Activated naive CD8-positive, alpha-beta T cell treated with anti-CD3 and anti-CD28 coated beads, Interleukin-2, amount 50 U/mL, for 24 hours (primary cell): ENCODE measurements around the gene HSF5.

ENCODE experiments used
- ATAC-seq: fragments of 150-1000 bp; cut with Tn5 transposase; one replicate; pipeline ENCODE4 v1.10.0; 2021
- DNase-seq: peaks from one replicate; pipeline ENCODE4 v3.0.0; 2021
- H3K27ac Mint-ChIP-seq: one replicate; pipeline ENCODE4 v1.8.0; 2021; ENCODE audit warnings: mild to moderate bottlenecking, mixed read lengths
- H3K27me3 Mint-ChIP-seq: one replicate; pipeline ENCODE4 v1.8.0; 2021; ENCODE audit warnings: mixed read lengths
- H3K36me3 Mint-ChIP-seq: one replicate; pipeline ENCODE4 v1.8.0; 2021; ENCODE audit warnings: low read depth, mixed read lengths
- H3K4me1 Mint-ChIP-seq: one replicate; pipeline ENCODE4 v1.8.0; 2021; ENCODE audit warnings: mixed read lengths
- H3K4me3 Mint-ChIP-seq: one replicate; pipeline ENCODE4 v1.8.0; 2021; ENCODE audit warnings: mild to moderate bottlenecking, moderate library complexity, mixed read lengths
- H3K9me3 Mint-ChIP-seq: one replicate; pipeline ENCODE4 v1.8.0; 2021; ENCODE audit warnings: mixed read lengths

The HSF5 gene

DNA sequence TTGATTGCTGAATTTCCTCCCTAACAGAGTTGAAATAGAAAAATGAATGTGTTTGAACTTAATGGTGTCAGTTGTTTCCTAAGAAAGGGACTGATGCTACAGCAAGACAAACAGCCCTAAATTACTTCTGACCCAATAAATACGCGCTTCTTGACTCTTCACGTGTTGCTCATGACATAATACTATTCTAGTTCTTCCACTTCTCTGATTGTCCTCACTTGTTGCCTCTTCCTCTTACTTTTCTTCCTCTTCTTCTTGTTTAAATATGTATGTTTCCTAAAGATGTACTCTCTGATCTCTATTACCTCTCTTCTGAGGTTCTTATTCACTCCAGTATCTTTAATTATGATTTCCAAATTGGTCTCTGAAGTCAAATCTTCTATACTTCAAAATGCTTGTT, 103.3 kb downstream of the HSF5 start:
- H3K27ac Mint-ChIP-seq: no peak overlapping the region
- H3K27me3 Mint-ChIP-seq: no peaks in the 10 kb centered on the region
- H3K4me3 Mint-ChIP-seq: no peak overlapping the region
- peaks cover 44% of the 10 kb centered on the region for H3K4me1 Mint-ChIP-seq
- peaks cover 3% of the 10 kb centered on the region for H3K36me3 Mint-ChIP-seq
- DNase-seq (no peak), ATAC-seq (no peak)
- no peaks in the 10 kb centered on the region for H3K9me3 Mint-ChIP-seq

GRCh38 chr17:58383892-58384462, 104.2 kb downstream of the HSF5 start:
- no peak overlapping the region for H3K4me3 Mint-ChIP-seq
- H3K9me3 Mint-ChIP-seq: no peaks in the 10 kb centered on the region
- ATAC-seq (no peak), DNase-seq (no peak)
- H3K27ac Mint-ChIP-seq: no peak overlapping the region
- peaks cover 50% of the 10 kb centered on the region for H3K4me1 Mint-ChIP-seq
- H3K27me3 Mint-ChIP-seq: no peaks in the 10 kb centered on the region
- H3K36me3 Mint-ChIP-seq: peaks cover 3% of the 10 kb centered on the region

- H3K9me3 Mint-ChIP-seq: no peaks in the 10 kb centered on the region
- peaks cover 3% of the 10 kb centered on the region for H3K36me3 Mint-ChIP-seq
- no peak for DNase-seq
- H3K27ac Mint-ChIP-seq: peak overlapping the region; percentile 34
- no peaks in the 10 kb centered on the region for H3K27me3 Mint-ChIP-seq
- H3K4me3 Mint-ChIP-seq: no peak overlapping the region
- peaks cover 44% of the 10 kb centered on the region for H3K4me1 Mint-ChIP-seq
- ATAC-seq: no peak
Measured at GRCh38 chr17:58382872-58383242, 105.4 kb downstream of the HSF5 start.

GRCh38 chr17:58382108-58382871, 105.9 kb downstream of the HSF5 start:
- Mint-ChIP-seq H3K36me3 (peaks cover 3% of the 10 kb centered on the region), H3K27me3 (no peaks in the 10 kb centered on the region), H3K4me3 (peak overlapping the region; percentile 0), H3K27ac (peak overlapping the region; percentile 34), H3K9me3 (no peaks in the 10 kb centered on the region), H3K4me1 (peaks cover 39% of the 10 kb centered on the region)
- DNase-seq (no peak), ATAC-seq (peak; percentile 65)

DNA sequence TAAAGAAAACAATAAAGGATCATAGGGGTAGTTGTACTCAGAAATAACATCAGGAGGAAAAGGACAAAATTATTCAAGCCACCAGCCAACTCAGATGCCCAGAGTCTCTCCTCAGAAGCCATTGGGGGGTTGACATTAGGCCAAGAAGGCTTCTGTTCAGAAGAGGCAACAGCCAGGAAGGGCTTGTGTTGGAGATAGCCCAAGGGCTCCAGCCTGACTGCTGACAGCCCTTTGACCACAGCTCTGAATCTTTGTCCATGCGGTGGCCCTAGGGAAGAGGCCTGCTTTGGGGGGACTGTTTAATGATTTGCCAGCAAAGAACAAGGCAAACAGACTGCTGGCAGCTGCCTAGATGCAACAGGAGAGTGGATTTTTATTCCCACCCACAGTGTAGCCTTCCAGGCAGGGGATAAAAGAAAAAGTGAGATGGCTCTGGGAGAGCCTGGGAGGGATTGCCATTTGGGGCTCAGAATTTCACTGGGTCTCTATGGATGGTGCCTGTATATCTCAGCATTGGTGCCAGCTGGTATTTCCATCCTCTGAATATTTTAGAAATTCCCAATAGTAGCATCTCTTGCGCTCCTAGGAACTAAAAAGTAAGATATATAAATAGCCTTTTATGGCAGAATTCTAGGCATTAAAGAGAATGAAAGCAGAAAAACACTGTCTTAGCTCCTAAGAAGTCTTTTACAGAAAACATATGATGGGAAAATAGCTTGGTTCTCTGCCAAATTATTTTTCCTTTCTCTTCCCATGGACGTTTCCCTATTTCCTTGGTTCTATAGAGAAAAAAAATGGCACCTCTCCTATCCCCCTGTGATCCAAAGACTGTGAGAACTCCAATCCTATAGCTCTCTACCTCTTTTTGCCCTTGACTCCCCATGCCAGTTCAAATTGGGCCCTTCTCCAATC, 106.8 kb downstream of the HSF5 start:
- no peaks in the 10 kb centered on the region for H3K9me3 Mint-ChIP-seq

GRCh38 chr17:58380207-58381123, 107.7 kb downstream of the HSF5 start:
- H3K4me3 Mint-ChIP-seq: no peak overlapping the region
- ATAC-seq: no peak

More for the DNA sequence above, 106.8 kb downstream of the HSF5 start:
- Mint-ChIP-seq H3K4me3 (peak overlapping the region; percentile 0), H3K27me3 (no peaks in the 10 kb centered on the region), H3K36me3 (peaks cover 3% of the 10 kb centered on the region), H3K4me1 (peaks cover 39% of the 10 kb centered on the region), H3K27ac (peak overlapping the region; percentile 34)
- ATAC-seq: no peak
- no peak for DNase-seq

GRCh38 chr17:58379511-58379824, 108.7 kb downstream of the HSF5 start:
- Mint-ChIP-seq H3K27me3 (no peaks in the 10 kb centered on the region), H3K36me3 (peaks cover 3% of the 10 kb centered on the region), H3K4me3 (no peak overlapping the region), H3K4me1 (peaks cover 39% of the 10 kb centered on the region), H3K9me3 (no peaks in the 10 kb centered on the region), H3K27ac (no peak overlapping the region)
- ATAC-seq: no peak
- DNase-seq: no peak

More at GRCh38 chr17:58380207-58381123, 107.7 kb downstream of the HSF5 start:
- Mint-ChIP-seq H3K36me3 (peaks cover 3% of the 10 kb centered on the region), H3K27ac (no peak overlapping the region), H3K4me1 (peaks cover 39% of the 10 kb centered on the region), H3K27me3 (no peaks in the 10 kb centered on the region), H3K9me3 (no peaks in the 10 kb centered on the region)
- no peak for DNase-seq

DNA sequence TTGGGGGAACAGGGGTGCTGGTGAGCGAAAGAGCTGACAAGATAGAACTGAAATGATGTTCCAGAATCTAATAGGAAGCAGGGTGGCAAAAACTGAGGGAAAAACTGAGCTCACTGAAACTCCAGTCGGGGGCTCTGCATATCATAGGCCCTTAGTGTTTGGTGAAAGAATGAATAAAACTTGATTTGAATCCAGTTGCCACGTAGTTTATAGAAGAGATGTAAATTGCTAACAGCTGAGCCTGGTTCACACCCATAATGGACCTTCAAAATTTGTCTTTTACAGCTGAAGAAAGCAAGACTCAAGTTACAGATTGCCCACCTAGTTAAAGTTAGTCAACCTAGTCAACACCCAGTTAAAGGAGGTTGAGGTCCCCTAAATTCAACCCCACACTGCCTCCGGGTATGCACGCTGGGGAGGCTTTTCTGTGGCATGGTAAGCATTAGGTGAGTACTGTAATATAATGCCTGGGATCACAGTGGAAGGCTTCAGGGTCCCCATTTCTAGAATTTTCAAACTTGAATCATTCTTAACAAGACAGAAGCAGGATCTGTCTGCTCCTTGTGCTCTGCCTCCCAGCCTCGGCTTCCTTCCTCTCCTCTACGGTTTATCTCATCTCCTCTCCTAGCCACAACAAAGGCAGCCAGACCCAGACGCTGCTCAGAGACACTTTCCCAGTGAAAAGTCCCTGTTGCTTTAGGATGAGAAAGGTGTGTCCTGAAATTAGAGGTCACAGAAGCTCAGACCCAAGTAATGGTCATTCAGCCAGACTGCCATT, 109.3 kb downstream of the HSF5 start:
- no peak for DNase-seq
- peaks cover 3% of the 10 kb centered on the region for H3K36me3 Mint-ChIP-seq
- no peak for ATAC-seq
- no peaks in the 10 kb centered on the region for H3K9me3 Mint-ChIP-seq
- no peaks in the 10 kb centered on the region for H3K27me3 Mint-ChIP-seq
- H3K4me1 Mint-ChIP-seq: peaks cover 39% of the 10 kb centered on the region
- no peak overlapping the region for H3K4me3 Mint-ChIP-seq
- no peak overlapping the region for H3K27ac Mint-ChIP-seq

DNA sequence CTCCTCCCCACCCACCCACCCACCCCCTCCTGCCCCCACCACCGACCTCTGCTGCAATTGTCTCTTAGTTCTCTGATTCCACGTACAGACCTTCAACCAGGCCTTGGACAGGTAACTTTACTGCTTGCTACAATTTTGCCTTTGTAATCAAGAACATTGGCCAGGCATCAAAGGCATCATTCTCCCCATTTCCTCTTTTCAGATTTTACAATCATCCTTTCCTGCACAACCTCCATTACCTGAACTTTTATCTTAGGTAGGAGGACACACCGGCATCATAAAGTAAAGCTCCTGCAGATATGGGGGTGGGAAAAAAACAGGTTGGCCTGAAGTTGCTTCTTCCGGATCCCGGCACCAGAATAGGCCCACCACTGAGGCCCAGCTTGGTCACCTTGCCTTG, 110.5 kb downstream of the HSF5 start:
- Mint-ChIP-seq H3K4me3 (no peak overlapping the region), H3K9me3 (no peaks in the 10 kb centered on the region), H3K4me1 (peaks cover 34% of the 10 kb centered on the region), H3K27ac (no peak overlapping the region), H3K27me3 (no peaks in the 10 kb centered on the region), H3K36me3 (peaks cover 3% of the 10 kb centered on the region)
- ATAC-seq (no peak), DNase-seq (no peak)

GRCh38 chr17:58377093-58377601, 111.1 kb downstream of the HSF5 start:
- no peak for ATAC-seq
- Mint-ChIP-seq H3K9me3 (no peaks in the 10 kb centered on the region), H3K27ac (no peak overlapping the region), H3K4me1 (peaks cover 29% of the 10 kb centered on the region), H3K27me3 (no peaks in the 10 kb centered on the region), H3K4me3 (no peak overlapping the region), H3K36me3 (peaks cover 3% of the 10 kb centered on the region)
- DNase-seq: no peak

- Mint-ChIP-seq H3K27me3 (no peaks in the 10 kb centered on the region), H3K36me3 (no peaks in the 10 kb centered on the region), H3K9me3 (no peaks in the 10 kb centered on the region), H3K4me3 (no peak overlapping the region), H3K27ac (no peak overlapping the region), H3K4me1 (peaks cover 24% of the 10 kb centered on the region)
- DNase-seq (no peak), ATAC-seq (no peak)
Measured at GRCh38 chr17:58376472-58377000, 111.7 kb downstream of the HSF5 start.

DNA sequence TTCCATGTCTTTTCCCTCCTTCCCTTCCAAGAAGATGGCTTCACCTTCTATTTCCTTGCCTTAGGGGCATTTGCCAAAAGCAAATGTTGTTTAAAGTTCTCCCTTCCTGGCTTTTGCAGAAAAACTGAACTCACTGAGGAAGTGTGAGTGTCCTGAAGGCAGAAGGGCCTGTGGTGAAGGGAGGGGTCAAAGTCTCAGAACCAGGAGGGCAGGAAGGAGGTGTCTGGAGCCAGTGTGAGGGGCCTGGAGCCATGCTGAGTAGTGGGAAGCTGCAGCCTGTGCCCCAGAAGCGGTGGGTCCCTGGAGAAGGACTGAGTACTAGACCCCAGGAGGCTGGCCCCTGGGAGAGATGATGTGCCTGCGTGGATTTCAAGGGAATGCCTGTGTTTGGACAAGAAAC, 112.4 kb downstream of the HSF5 start:
- DNase-seq (no peak), ATAC-seq (no peak)
- H3K27me3 Mint-ChIP-seq: no peaks in the 10 kb centered on the region
- H3K27ac Mint-ChIP-seq: no peak overlapping the region
- H3K4me3 Mint-ChIP-seq: no peak overlapping the region
- no peaks in the 10 kb centered on the region for H3K36me3 Mint-ChIP-seq
- no peaks in the 10 kb centered on the region for H3K9me3 Mint-ChIP-seq
- H3K4me1 Mint-ChIP-seq: peaks cover 18% of the 10 kb centered on the region

GRCh38 chr17:58375256-58375655, 113.0 kb downstream of the HSF5 start:
- Mint-ChIP-seq H3K9me3 (no peaks in the 10 kb centered on the region), H3K4me3 (no peak overlapping the region), H3K4me1 (peaks cover 22% of the 10 kb centered on the region), H3K36me3 (no peaks in the 10 kb centered on the region), H3K27me3 (no peaks in the 10 kb centered on the region), H3K27ac (no peak overlapping the region)
- DNase-seq (no peak), ATAC-seq (no peak)
